ENCODE results near the gene FAM204A.
A peak's percentile ranks its signal among the peaks of the same experiment; 100 is the strongest.

The FAM204A gene

GRCh38 chr10:118341791-118342637, at the start of gene FAM204A:
Gene FAM204A (minus strand): TSS chr10:118342324. CDS start chr10:118336415, 5,909 bp downstream.
- peak; percentile 74 for DNase-seq

GRCh38 chr10:118383699-118384098, 41.6 kb upstream of the FAM204A start:
- DNase-seq, result no peak

GRCh38 chr10:118383063-118383689, 41.1 kb upstream of the FAM204A start:
- DNase-seq, result no peak

GRCh38 chr10:118374404-118374803, 32.3 kb upstream of the FAM204A start:
- no peak for DNase-seq

GRCh38 chr10:118373786-118374185, 31.7 kb upstream of the FAM204A start:
- no peak for DNase-seq

- DNase-seq, result peak; percentile 47
Measured at GRCh38 chr10:118370499-118370898, 28.4 kb upstream of the FAM204A start.

- peak; percentile 87 for DNase-seq
Measured at GRCh38 chr10:118369641-118370205, 27.6 kb upstream of the FAM204A start.

- no peak for DNase-seq
Measured at GRCh38 chr10:118365702-118366101, 23.6 kb upstream of the FAM204A start.

GRCh38 chr10:118362103-118362502, 20.0 kb upstream of the FAM204A start:
- DNase-seq, result no peak

GRCh38 chr10:118358327-118358726, 16.2 kb upstream of the FAM204A start:
- peak; percentile 46 for DNase-seq

GRCh38 chr10:118357841-118358240, 15.7 kb upstream of the FAM204A start:
- no peak for DNase-seq

- DNase-seq, result no peak
Measured at GRCh38 chr10:118356628-118357027, 14.5 kb upstream of the FAM204A start.

GRCh38 chr10:118355234-118355633, 13.1 kb upstream of the FAM204A start:
- DNase-seq, result no peak

- no peak for DNase-seq
Measured at GRCh38 chr10:118349235-118349634, 7.1 kb upstream of the FAM204A start.

- DNase-seq, result no peak
Measured at GRCh38 chr10:118343549-118343948, 1.4 kb upstream of the FAM204A start.

- DNase-seq, result no peak
Measured at GRCh38 chr10:118343115-118343514, 991 bp upstream of the FAM204A start.

- DNase-seq, result no peak
Measured at GRCh38 chr10:118342638-118343020, 505 bp upstream of the FAM204A start.

- no peak for DNase-seq
Measured at GRCh38 chr10:118340486-118340885, 1.6 kb downstream of the FAM204A start.

GRCh38 chr10:118339111-118339510, 3.0 kb downstream of the FAM204A start:
- DNase-seq, result peak; percentile 10

- no peak for DNase-seq
Measured at GRCh38 chr10:118337356-118337755, 4.8 kb downstream of the FAM204A start.

- no peak for DNase-seq
Measured at GRCh38 chr10:118333871-118334270, 8.3 kb downstream of the FAM204A start.

- DNase-seq, result peak; percentile 94
Measured at GRCh38 chr10:118332948-118333710, 9.0 kb downstream of the FAM204A start.

- DNase-seq, result no peak
Measured at GRCh38 chr10:118332236-118332635, 9.9 kb downstream of the FAM204A start.
